Measurements from ENCODE around the gene DIDO1.
"Not testable (repeated sequence)": the region's sequence is repeated elsewhere in the genome, so short reads cannot be mapped to it uniquely, and the experiment has no call there.

Gene DIDO1

GRCh38 chr20:62859721-62860120, 66.6 kb downstream of the DIDO1 start:
- peak overlapping the region; percentile 53; the same call in 1 of the 2 replicates for H3K4me3 ChIP-seq (ENCODE audit: low read depth, low read length)
- no peak for DNase-seq (ENCODE audit: low read depth)
- no peak for TF ChIP-seq CTCF (IDR thresholded peaks at IDR 0.05; ENCODE audit: control insufficient read depth, extremely low read depth, insufficient read depth)

- no peak for TF ChIP-seq CTCF (IDR thresholded peaks at IDR 0.05; ENCODE audit: control insufficient read depth, extremely low read depth, insufficient read depth)
- DNase-seq (ENCODE audit: low read depth): no peak
- no peak overlapping the region for H3K4me3 ChIP-seq (ENCODE audit: low read depth, low read length)
Observed at GRCh38 chr20:62858058-62858830, 68.1 kb downstream of the DIDO1 start.

GRCh38 chr20:62856931-62857619, 69.2 kb downstream of the DIDO1 start:
- DNase-seq (ENCODE audit: low read depth): no peak
- TF ChIP-seq CTCF (IDR thresholded peaks at IDR 0.05; ENCODE audit: control insufficient read depth, extremely low read depth, insufficient read depth): no peak
- no peak overlapping the region for H3K4me3 ChIP-seq (ENCODE audit: low read depth, low read length)

- no peak overlapping the region for H3K4me3 ChIP-seq (ENCODE audit: low read depth, low read length)
- no peak for TF ChIP-seq CTCF (IDR thresholded peaks at IDR 0.05; ENCODE audit: control insufficient read depth, extremely low read depth, insufficient read depth)
- no peak for DNase-seq (ENCODE audit: low read depth)
Observed at GRCh38 chr20:62855120-62855519, 71.2 kb downstream of the DIDO1 start.

GRCh38 chr20:62854121-62854520, 72.2 kb downstream of the DIDO1 start:
- TF ChIP-seq CTCF (IDR thresholded peaks at IDR 0.05; ENCODE audit: control insufficient read depth, extremely low read depth, insufficient read depth): no peak
- no peak overlapping the region for H3K4me3 ChIP-seq (ENCODE audit: low read depth, low read length)
- DNase-seq (ENCODE audit: low read depth): no peak

GRCh38 chr20:62853304-62853703, 73.0 kb downstream of the DIDO1 start:
- H3K4me3 ChIP-seq (ENCODE audit: low read depth, low read length); DNase-seq (ENCODE audit: low read depth): not testable (repeated sequence)

- no peak overlapping the region for H3K4me3 ChIP-seq (ENCODE audit: low read depth, low read length)
- no peak for DNase-seq (ENCODE audit: low read depth)
- TF ChIP-seq CTCF (IDR thresholded peaks at IDR 0.05; ENCODE audit: control insufficient read depth, extremely low read depth, insufficient read depth): no peak
Observed at GRCh38 chr20:62852841-62853240, 73.5 kb downstream of the DIDO1 start.

Data from LNCaP clone FGC (cell line).